GM12865 (cell line): ENCODE data around the gene RREB1.

Experiments used
- DNase-seq: peaks from one replicate; pipeline ENCODE4 v3.0.0; 2010; ENCODE audit warnings: low read depth
- H3K4me3 ChIP-seq: 2 replicates; pipeline ENCODE4 v1.5.1; 2011; ENCODE audit warnings: mild to moderate bottlenecking, low read depth, low read length, control low read depth
- TF ChIP-seq, protein P1 (sequence below): IDR thresholded peaks from 2 replicates; pipeline ENCODE4 v1.5.1; 2011; ENCODE audit warnings: low read length, control low read depth, low read depth, inconsistent platforms; ENCODE audit not compliant: insufficient read depth; ENCODE audit errors: missing control alignments

The RREB1 gene

DNA sequence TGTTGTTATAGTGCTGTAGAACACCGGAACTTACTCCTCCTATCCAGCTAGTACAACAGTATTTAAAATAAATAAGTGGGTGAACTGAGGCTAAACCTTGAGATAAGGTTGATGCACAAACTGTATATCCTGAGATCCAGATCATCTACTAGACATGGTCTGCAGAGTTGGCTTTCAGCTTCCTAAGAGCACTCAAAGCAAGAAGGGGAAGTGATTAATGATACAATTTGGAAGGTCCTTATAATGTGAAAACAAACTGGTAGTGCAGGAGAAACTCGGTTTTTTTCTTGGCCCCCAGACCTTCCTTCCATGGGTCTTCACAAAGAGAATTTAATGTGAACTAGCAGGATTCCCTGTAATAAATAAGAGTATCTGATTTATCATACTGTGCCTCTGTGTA is 27.4 kb upstream of the RREB1 start:
- H3K4me3 ChIP-seq, result no peak overlapping the region
- DNase-seq, result no peak
- TF ChIP-seq, protein P1, sequence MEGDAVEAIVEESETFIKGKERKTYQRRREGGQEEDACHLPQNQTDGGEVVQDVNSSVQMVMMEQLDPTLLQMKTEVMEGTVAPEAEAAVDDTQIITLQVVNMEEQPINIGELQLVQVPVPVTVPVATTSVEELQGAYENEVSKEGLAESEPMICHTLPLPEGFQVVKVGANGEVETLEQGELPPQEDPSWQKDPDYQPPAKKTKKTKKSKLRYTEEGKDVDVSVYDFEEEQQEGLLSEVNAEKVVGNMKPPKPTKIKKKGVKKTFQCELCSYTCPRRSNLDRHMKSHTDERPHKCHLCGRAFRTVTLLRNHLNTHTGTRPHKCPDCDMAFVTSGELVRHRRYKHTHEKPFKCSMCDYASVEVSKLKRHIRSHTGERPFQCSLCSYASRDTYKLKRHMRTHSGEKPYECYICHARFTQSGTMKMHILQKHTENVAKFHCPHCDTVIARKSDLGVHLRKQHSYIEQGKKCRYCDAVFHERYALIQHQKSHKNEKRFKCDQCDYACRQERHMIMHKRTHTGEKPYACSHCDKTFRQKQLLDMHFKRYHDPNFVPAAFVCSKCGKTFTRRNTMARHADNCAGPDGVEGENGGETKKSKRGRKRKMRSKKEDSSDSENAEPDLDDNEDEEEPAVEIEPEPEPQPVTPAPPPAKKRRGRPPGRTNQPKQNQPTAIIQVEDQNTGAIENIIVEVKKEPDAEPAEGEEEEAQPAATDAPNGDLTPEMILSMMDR, result no peak

DNA sequence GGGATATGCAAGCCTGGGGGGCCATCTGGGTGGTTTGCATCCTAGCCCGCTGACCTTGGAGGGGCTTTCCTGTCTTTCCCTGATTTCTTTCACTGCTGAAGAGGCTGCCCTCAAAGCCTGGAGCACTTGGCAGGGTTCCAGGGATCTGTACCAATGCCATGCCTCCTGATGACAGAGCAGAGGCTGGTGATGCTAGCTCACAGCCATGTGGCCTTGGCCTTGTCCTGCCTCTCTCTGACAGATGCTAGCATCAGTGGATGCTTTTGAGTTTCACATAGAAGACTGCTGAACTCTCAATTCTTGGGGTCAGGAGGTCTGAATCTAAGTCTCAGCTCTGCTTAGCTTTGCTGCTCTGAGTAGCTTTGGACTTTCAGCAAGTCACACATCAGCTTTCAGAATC is 21.9 kb upstream of the RREB1 start:
- TF ChIP-seq, protein P1, result no peak
- DNase-seq, result peak; percentile 60
- no peak overlapping the region for H3K4me3 ChIP-seq

DNA sequence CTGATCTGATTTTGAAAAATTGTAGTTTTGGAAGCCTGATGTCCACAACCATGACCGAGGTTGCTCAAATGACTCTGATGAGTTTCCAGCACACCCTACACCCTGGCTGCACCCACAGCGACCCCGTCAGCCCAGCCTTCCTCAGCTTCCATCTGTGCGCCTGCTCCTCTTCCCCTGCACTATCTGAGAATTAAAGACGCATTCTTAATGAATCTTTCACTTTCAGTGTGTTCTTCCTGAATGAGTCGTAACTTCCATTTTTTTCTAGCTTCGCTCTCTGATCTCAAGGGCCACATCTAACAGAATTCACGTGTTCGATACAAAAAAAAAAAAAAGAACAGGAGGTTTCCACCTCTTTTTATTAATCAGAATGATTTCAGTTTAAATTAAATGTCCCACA is 21.3 kb upstream of the RREB1 start:
- DNase-seq, result peak; percentile 87
- H3K4me3 ChIP-seq, result peak overlapping the region; percentile 51
- TF ChIP-seq, protein P1, result peak; percentile 29

DNA sequence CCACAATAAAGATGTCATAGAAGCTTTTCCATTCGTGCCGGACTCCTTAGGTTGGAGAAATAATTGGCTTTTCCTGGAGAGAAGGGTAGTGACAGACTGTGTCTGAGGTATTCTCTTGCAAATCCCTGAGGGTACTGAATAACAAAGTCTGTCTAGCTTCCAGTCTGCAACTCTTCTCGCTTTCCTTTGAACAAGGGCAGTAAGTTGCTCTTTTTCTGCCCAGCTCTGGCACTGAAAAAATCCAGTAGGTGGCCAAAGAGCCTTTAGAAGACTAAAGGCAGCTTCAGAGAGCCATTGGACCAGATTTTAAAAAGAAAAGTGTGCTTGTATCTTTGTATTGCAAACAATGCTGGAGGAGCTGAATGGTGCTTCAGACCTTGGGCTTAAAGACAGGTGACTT is 20.7 kb upstream of the RREB1 start:
- H3K4me3 ChIP-seq, result peak overlapping the region; percentile 51
- TF ChIP-seq, protein P1, result peak; percentile 9
- no peak for DNase-seq

DNA sequence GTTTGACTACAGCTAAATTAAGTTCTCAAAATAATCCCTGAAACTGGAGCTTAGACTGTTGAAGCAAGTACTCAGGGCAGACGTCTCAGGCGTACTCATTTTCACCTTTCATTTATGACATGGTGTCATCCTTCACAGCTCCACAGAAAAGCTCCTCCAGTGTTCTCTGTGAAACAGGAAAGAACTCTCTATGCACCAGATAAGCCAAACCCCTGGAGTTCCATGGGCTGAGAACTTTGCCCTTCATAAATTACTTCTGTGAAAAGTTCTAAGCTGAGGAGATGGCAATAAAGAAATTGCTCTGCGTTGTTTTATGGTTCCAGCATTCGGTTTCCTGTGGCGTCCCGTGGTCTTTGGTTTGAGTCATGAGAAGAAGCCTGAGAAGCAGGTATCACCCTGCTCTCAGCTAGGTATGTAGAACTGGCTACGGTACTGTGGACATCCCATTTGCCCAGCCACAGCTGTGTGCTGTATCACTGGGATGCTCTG is 20.2 kb upstream of the RREB1 start:
- TF ChIP-seq, protein P1, result no peak
- peak; percentile 79 for DNase-seq
- peak overlapping the region; percentile 51 for H3K4me3 ChIP-seq

DNA sequence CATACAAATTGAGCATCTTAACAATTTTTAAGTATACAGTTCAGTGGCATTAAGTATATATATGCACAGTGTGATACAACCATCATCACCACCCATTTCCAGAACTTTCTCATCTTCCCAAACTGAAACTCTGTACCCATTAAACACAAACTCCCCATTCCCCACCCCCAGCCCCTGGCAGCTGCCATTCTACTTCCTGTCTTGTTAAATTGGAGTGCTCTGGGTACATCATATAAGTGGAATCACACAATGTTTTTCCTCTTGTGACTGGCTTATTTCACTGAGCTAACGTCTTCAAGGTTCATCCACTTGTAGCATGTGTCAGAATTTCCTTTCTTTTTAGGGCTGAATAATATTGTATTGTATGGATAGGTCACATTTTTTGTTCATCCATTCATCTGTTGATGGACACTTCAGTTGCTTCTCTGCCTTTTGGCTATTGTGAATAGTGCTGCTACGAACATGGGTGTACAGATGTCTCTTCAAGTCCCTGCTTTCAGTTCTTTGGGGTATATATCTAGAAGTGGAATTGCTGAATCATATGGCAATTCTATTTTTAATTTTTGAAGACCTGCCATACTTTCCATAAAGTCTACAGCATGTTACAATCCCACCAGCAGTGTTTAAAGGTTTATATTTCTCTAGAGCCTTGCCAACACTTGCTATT is 19.6 kb upstream of the RREB1 start:
- no peak for DNase-seq
- TF ChIP-seq, protein P1, result no peak
- H3K4me3 ChIP-seq, result peak overlapping the region; percentile 51

DNA sequence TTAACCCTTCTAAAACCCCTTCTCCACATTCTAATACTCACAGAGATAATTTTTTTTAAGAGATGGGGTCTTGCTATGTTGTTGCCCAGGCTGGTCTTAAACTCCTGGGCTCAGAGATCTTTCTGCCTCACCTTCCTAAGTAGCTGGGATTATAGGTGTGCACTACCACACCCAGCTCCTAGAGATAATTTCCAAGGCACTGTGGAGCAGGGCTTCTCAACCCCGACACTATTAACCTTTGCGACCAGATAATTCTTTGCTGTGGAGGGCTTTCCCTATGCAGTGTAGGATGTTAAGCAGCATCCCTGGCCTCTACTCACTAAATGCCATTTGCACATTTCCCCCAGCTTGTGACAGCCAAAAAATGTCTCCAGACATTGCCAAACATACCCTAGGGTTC is 8.8 kb upstream of the RREB1 start:
- no peak overlapping the region for H3K4me3 ChIP-seq
- DNase-seq, result no peak
- TF ChIP-seq, protein P1, result no peak
